NCI-H1048 (cell line): ENCODE data around the gene ARF5.
"Not testable (repeated sequence)": the region's sequence is repeated elsewhere in the genome, so short reads cannot be mapped to it uniquely, and the experiment has no call there.

Source experiments
- DNase-seq: peaks from one replicate; lab custom pipeline; 2025; lab: John Stamatoyannopoulos, UW

ARF5 gene

GRCh38 chr7:127588019-127588696 is at the start of gene ARF5:
Gene ARF5, plus strand, starts transcription at chr7:127588411. Its CDS starts 88 bp downstream, at chr7:127588499.
- peak; percentile 52 for DNase-seq

DNA sequence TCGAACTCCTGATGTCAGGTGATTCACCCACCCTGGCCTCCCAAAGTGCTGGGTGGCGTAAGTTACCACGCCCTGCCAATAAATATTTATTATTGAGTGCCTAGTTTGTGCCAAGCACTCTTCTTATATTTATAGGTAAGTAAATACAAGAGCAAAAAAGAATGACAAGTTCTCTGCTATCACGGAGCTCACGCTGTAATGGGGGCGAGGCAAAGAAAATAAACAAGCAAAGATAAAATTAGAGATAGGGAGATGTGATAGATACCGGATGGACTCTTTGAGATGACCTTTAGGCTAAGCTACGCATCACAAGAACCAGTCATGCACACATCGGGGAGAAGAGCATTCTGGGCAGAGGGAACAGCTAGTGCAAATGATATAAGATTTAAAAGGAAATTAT is 49.1 kb upstream of the ARF5 start:
- no peak for DNase-seq

DNA sequence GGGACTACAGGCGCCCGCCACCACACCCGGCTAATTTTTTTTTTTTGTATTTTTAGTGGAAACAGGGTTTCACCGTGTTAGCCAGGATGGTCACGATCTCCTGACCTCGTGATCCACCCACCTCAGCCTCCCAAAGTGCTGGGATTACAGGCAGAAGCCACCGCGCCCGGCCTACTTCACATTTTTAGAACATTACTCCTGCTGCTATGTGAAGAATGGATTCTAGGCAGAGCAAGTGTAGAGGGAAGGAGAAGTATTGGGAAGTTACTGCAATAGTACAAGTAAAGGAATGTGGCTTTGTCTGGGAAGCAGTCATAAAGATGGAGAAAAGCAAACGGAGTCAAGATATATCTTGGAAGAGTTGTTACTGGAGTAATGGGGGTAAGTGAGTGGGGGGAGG is 47.8 kb upstream of the ARF5 start:
- not testable (repeated sequence) for DNase-seq

DNA sequence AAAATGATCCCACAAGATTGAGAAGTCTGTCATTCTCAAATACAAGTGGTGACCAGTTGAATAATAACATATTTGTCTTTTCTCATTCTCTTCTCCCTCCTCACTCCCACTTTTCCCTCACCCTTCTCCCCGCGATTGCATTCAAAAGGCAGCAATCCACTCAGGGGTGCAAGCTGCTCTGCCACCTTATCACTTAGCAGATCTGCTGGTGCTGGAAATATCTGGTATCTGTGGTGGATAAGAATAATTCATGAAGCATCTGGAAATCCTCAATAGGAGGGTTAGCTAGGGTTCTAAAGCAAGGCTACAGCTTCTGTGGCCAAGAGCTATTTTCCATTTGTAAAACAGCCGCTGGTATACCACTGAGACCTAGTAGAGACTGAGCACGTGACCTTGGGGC is 46.7 kb upstream of the ARF5 start:
- DNase-seq, result no peak

- no peak for DNase-seq
Observed at GRCh38 chr7:127546313-127546712, 41.9 kb upstream of the ARF5 start.

DNA sequence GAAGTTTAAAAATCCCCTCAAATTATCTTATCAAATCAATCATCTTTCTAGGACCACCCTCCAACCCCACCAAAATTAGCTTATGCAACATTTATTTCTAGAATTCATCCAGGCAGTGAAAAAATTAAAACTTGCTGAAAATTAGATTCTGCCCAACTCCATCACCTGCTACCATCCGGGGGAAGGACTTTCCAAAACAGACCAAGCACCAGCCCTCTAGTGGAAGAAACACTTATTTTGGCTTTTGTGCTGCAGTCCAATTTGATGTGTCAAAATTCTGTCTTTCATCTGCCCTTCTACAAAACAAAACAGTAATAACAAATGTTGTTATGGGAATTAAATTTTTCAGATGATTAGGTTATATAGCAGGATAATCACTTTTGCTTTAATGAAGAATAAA is 38.0 kb upstream of the ARF5 start:
- no peak for DNase-seq

DNA sequence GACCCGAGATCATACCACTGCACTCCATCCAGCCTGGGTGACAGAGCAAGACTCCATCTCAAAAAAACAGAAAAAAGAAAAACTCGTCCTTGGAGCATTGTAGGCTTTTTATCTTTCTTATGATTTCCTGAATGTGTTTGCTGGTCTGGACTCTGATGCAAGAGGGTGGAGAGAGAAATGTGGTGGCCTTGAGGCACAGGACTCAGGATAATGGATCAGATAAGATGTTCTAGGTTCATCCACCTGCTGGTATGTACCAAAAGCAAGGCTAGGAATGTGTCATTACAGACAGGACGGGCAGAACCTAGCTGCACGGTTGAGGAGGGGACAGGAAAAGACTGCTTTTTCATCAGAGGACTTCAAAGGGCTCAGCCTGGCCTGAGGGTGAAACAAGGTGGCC is 36.3 kb upstream of the ARF5 start:
- DNase-seq, result no peak

DNA sequence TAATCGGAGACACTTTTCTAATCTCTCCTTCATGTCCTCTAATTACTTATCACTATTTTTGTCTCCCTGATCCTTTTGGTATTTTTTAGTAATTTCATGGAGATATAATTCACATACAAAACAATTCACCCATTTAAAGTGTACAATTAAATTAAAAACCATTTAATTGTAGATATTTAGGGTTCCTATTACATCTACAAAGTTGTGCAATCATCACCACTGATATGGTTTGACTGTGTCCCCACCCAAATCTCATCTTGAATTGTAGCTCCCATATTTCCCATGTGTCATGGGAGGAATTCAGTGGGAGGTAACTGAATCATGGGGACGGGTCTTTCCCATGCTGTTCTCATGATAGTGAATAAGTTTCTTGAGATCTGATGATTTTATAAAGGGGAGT is 31.8 kb upstream of the ARF5 start:
- no peak for DNase-seq

DNA sequence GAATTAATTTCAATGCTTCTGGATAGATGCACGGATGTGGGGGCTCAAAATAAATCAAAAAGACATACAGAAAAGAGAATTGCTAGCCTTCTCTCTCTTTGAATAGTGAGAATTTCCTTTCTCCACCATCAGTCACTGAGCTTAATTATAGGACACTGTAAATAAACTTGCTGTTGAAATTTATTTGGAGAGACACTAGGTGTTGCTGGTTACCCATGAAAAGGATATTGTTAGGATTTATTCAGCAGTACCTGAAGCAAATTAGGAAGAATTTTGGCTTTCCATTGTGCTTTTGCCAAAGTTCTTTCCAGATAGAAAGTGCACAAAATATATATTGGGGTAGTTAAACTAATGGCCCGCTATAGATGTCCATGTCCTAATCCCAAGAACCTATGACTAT is 30.4 kb upstream of the ARF5 start:
- no peak for DNase-seq

- DNase-seq, result no peak
Observed at GRCh38 chr7:127566242-127566641, 22.0 kb upstream of the ARF5 start.

DNA sequence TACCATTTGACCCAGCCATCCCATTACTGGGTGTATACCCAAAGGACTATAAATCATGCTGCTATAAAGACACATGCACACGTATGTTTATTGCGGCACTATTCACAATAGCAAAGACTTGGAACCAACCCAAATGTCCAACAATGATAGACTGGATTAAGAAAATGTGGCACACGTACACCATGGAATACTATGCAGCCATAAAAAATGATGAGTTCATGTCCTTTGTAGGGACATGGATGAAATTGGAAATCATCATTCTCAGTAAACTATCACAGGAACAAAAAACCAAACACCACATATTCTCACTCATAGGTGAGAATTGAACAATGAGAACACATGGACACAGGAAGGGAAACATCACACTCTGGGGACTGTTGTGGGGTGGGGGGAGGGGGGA is 20.2 kb upstream of the ARF5 start:
- DNase-seq, result not testable (repeated sequence)

DNA sequence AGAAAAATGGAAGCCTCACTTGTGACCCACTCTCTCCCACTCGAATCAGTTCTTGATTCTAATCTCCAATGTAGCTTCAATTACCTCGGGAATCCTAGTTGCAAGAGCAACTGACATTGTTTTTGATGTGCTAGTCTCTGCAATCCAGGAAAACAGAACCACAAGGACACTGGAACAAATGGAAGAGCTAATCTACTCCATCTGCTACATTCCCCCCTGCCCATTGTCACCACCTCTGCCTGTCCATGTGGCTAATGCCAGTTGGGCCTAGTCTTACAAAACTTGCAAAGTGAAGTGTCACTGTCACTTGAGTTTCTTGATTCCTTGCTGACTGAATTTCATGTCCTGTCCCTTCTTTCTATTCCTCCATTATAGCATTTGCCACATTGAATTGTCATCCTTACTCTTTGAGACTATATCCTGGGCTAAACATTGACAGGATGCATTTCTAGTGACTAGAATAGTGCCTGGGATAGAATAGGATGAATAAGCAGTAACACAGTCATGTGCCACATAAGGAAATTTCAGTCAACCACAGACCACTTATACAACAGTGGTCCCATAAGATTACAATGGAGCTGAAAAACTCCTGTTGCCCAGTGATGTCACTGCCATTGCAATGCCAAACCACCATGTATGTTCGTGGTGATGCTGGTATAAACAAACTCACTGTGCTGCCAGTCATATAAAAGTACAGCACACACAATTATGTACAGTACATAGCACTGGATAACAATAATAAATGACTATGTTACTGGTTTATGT is 16.3 kb upstream of the ARF5 start:
- no peak for DNase-seq

GRCh38 chr7:127578036-127578684 is 10.1 kb upstream of the ARF5 start:
- no peak for DNase-seq

DNA sequence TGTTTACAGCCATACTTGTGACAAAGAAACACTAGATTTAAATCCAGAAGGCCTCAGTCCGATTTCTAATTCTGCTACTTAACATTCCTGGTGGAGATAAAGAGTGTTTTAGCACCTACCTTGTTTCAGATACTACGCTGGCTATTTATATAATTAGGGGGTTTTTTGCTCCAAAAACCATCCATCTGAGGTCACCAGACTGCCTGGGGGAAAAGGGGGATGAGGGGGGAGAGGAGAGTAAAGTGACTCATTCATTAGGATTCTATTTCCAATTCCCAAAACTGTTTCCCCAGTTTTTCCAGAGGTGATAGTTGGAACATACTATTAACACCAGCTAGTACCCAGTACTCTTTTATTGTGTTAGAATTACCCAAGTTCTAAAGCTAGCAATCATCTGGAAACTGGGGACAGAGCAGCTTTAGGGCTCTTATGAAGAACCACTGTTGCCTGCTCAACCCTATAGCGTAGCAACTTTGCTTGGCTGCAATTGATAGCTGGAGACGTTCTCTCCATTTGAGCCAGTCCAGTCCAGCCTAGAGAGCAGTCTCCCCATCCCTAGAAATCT is 9.4 kb upstream of the ARF5 start:
- DNase-seq, result no peak

GRCh38 chr7:127580612-127581011 is 7.6 kb upstream of the ARF5 start:
- DNase-seq, result no peak

- DNase-seq, result no peak
Observed at GRCh38 chr7:127581716-127582115, 6.5 kb upstream of the ARF5 start.

- DNase-seq, result no peak
Observed at GRCh38 chr7:127582361-127582760, 5.8 kb upstream of the ARF5 start.

GRCh38 chr7:127584648-127585043 is 3.6 kb upstream of the ARF5 start:
- no peak for DNase-seq

- DNase-seq, result peak; percentile 72
Observed at GRCh38 chr7:127585044-127585953, 2.9 kb upstream of the ARF5 start, which contains the start of gene GCC1. Gene GCC1, minus strand, starts transcription at chr7:127585596. Its CDS starts 414 bp downstream, at chr7:127585182.

DNA sequence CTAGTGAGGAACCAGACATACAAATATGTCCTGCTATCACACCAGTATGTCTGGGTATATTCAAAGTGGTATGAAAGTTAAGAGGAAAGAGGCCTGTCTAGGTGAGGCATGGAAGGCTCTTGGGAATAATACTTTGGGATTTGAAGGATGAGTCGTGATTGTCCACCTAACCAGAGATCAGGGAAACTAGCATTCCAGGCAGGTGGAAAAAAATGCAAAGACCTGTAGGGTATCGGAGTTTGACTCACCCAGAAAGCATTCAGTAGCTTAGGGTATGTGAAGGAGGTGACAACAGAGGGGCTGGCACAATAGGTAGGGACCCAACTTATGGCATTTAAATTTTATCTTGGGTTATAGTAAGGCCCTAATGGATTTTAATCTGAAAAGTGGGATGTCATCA is 1.9 kb upstream of the ARF5 start:
- no peak for DNase-seq

DNA sequence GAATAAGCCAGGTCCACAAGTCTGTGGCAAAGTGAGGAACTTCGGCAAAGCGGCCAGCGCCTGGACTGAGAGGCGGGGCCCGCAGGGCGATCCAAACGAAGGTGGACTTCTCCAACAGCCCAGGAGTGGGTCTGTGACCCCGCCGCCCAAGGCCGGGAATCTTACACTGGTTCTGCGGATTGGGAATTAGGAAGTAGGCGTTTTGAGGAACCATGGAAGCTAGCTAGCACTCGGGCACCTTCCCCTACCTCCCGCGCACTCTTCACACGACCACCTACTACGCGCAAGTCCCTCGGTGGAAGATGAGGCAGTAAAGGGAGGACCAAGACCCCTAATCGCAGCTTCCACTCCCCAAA is 570 bp upstream of the ARF5 start:
- DNase-seq, result no peak
